Activated CD4-positive, alpha-beta T cell treated with anti-CD3 and anti-CD28 coated beads, Interleukin-2, amount 50 U/mL, for 48 hours (primary cell): ENCODE data around the gene FDX1.
A peak's percentile ranks its signal among the peaks of the same experiment; 100 is the strongest.

Experiments
- DNase-seq, 2 experiments: peaks; one replicate each; pipeline ENCODE4 v3.0.0-alpha.2; 2020

The FDX1 gene

GRCh38 chr11:110431674-110432073 is 1.9 kb downstream of the FDX1 start:
- DNase-seq: no peak

- no peak for DNase-seq
These were observed 3.1 kb downstream of the FDX1 start for GRCh38 chr11:110432713-110433392.

GRCh38 chr11:110433393-110434333 is 3.9 kb downstream of the FDX1 start:
- DNase-seq: no peak

- no peak for DNase-seq
These were observed 5.4 kb downstream of the FDX1 start for GRCh38 chr11:110434952-110435779.

GRCh38 chr11:110435780-110436717 is 6.3 kb downstream of the FDX1 start:
- no peak for DNase-seq

- no peak for DNase-seq
These were observed 8.3 kb downstream of the FDX1 start for GRCh38 chr11:110438017-110438416.

GRCh38 chr11:110445437-110445836 is 15.7 kb downstream of the FDX1 start:
- DNase-seq: no peak

- no peak for DNase-seq
These were observed 16.3 kb downstream of the FDX1 start for GRCh38 chr11:110446061-110446460.

- DNase-seq: no peak
These were observed 16.8 kb downstream of the FDX1 start for GRCh38 chr11:110446594-110446993.

GRCh38 chr11:110447343-110447742 is 17.6 kb downstream of the FDX1 start:
- DNase-seq: no peak

- DNase-seq: no peak
These were observed 18.4 kb downstream of the FDX1 start for GRCh38 chr11:110447897-110448745.

GRCh38 chr11:110450246-110450645 is 20.5 kb downstream of the FDX1 start:
- DNase-seq: no peak

GRCh38 chr11:110452720-110453119 is 23.0 kb downstream of the FDX1 start:
- no peak for DNase-seq

- no peak for DNase-seq
These were observed 24.1 kb downstream of the FDX1 start for GRCh38 chr11:110453684-110454354.

GRCh38 chr11:110454609-110455008 is 24.9 kb downstream of the FDX1 start:
- no peak for DNase-seq

GRCh38 chr11:110455718-110456117 is 26.0 kb downstream of the FDX1 start:
- DNase-seq: peak in 1 of 2 experiments; percentile 17

GRCh38 chr11:110463153-110463552 is 33.4 kb downstream of the FDX1 start:
- DNase-seq: peak; percentile 19 to 34

GRCh38 chr11:110465231-110465630 is 35.5 kb downstream of the FDX1 start:
- no peak for DNase-seq

GRCh38 chr11:110467556-110467955 is 37.8 kb downstream of the FDX1 start:
- no peak for DNase-seq

- DNase-seq: no peak
These were observed 38.4 kb downstream of the FDX1 start for GRCh38 chr11:110468121-110468520.
